HG03064 (cell line): ENCODE measurements around the gene GOLM1.
"Not testable (repeated sequence)": the region's sequence is repeated elsewhere in the genome, so short reads cannot be mapped to it uniquely, and the experiment has no call there.

Experiments used
- ATAC-seq: cut with Tn5 transposase; IDR thresholded peaks from one replicate; pipeline ENCODE4 v1.9.1; 2021; ENCODE audit warnings: low read depth; ENCODE audit not compliant: unreplicated experiment

Gene GOLM1

GRCh38 chr9:86048018-86048742 lies 51.2 kb downstream of the GOLM1 start:
- not testable (repeated sequence) for ATAC-seq

GRCh38 chr9:86047361-86047760 lies 52.0 kb downstream of the GOLM1 start:
- ATAC-seq = no peak

- ATAC-seq = no peak
Observed at GRCh38 chr9:86046930-86047341, 52.4 kb downstream of the GOLM1 start.

GRCh38 chr9:86046071-86046636 lies 53.2 kb downstream of the GOLM1 start:
- no peak for ATAC-seq

- ATAC-seq = no peak
Observed at GRCh38 chr9:86045654-86046053, 53.7 kb downstream of the GOLM1 start.

- no peak for ATAC-seq
Observed at GRCh38 chr9:86043999-86044398, 55.4 kb downstream of the GOLM1 start.

GRCh38 chr9:86043586-86043985 lies 55.8 kb downstream of the GOLM1 start:
- no peak for ATAC-seq

- no peak for ATAC-seq
Observed at GRCh38 chr9:86042199-86042978, 57.0 kb downstream of the GOLM1 start.

GRCh38 chr9:86041311-86041741 lies 58.0 kb downstream of the GOLM1 start:
- ATAC-seq = no peak

GRCh38 chr9:86040861-86041155 lies 58.5 kb downstream of the GOLM1 start:
- ATAC-seq = no peak

GRCh38 chr9:86039991-86040860 lies 59.1 kb downstream of the GOLM1 start:
- no peak for ATAC-seq

GRCh38 chr9:86036555-86036954 lies 62.8 kb downstream of the GOLM1 start:
- no peak for ATAC-seq

- ATAC-seq = no peak
Observed at GRCh38 chr9:86035827-86036440, 63.4 kb downstream of the GOLM1 start.

GRCh38 chr9:86034863-86035734 lies 64.3 kb downstream of the GOLM1 start:
- no peak for ATAC-seq

- no peak for ATAC-seq
Observed at GRCh38 chr9:86027767-86028166, 71.6 kb downstream of the GOLM1 start.

GRCh38 chr9:86022687-86023266 lies 76.6 kb downstream of the GOLM1 start:
- no peak for ATAC-seq

- no peak for ATAC-seq
Observed at GRCh38 chr9:86021166-86021565, 78.2 kb downstream of the GOLM1 start.

GRCh38 chr9:86020731-86021130 lies 78.6 kb downstream of the GOLM1 start:
- ATAC-seq = no peak

GRCh38 chr9:86009133-86009532 lies 90.2 kb downstream of the GOLM1 start:
- ATAC-seq = no peak
